Measurements from ENCODE around the gene BTBD17.

DNA sequence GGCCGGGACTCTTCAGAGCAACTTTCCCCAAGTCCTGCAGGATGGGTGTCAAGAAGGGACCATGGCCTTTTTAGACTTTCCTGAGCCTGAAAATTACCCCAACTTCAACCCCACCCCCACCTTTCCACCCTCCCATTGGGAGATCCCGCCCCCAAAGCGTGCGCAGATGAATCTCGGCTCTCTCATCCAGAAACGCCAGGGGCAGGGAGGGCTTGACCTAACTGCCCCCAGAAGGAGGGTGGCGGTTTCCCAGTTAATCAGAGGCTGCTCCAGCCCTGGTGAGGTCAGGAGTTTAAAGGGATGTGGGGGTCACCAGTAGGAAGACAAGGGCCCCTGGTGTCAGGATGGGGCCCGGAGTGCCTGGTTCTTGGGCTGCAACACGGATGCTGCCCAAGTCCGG, 35.2 kb downstream of the BTBD17 start:
- TF ChIP-seq SIRT6 (IDR thresholded peaks at IDR 0.05; ENCODE audit: low read length) (no peak), TBP (IDR thresholded peaks at IDR 0.05; ENCODE audit: low read depth, low read length) (no peak), CREB1 (IDR thresholded peaks at IDR 0.05) (no peak), CBX5 (IDR thresholded peaks at IDR 0.05; ENCODE audit: low read depth, low read length) (no peak), EZH2 (IDR thresholded peaks at IDR 0.05; ENCODE audit: low read depth, low read length, severe bottlenecking) (no peak), RXRA (IDR thresholded peaks at IDR 0.05; ENCODE audit: insufficient read depth, low read depth, low read length) (no peak), POLR2A (IDR thresholded peaks at IDR 0.05; ENCODE audit: control extremely low read depth in 1 of 2, low read depth in 2 of 2, low read length in 2 of 2) (no peak), YY1 (IDR thresholded peaks at IDR 0.05; ENCODE audit: low read depth, low read length) (no peak)
- TF ChIP-seq, protein P1, sequence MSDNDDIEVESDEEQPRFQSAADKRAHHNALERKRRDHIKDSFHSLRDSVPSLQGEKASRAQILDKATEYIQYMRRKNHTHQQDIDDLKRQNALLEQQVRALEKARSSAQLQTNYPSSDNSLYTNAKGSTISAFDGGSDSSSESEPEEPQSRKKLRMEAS (IDR thresholded peaks at IDR 0.05) = no peak
- TF ChIP-seq, protein P2, sequence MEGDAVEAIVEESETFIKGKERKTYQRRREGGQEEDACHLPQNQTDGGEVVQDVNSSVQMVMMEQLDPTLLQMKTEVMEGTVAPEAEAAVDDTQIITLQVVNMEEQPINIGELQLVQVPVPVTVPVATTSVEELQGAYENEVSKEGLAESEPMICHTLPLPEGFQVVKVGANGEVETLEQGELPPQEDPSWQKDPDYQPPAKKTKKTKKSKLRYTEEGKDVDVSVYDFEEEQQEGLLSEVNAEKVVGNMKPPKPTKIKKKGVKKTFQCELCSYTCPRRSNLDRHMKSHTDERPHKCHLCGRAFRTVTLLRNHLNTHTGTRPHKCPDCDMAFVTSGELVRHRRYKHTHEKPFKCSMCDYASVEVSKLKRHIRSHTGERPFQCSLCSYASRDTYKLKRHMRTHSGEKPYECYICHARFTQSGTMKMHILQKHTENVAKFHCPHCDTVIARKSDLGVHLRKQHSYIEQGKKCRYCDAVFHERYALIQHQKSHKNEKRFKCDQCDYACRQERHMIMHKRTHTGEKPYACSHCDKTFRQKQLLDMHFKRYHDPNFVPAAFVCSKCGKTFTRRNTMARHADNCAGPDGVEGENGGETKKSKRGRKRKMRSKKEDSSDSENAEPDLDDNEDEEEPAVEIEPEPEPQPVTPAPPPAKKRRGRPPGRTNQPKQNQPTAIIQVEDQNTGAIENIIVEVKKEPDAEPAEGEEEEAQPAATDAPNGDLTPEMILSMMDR (IDR thresholded peaks at IDR 0.05; ENCODE audit: control extremely low read depth in 1 of 3, insufficient read depth in 1 of 3, low read depth in 1 of 3, low read length in 3 of 3) = no peak
- TF ChIP-seq, protein P3, sequence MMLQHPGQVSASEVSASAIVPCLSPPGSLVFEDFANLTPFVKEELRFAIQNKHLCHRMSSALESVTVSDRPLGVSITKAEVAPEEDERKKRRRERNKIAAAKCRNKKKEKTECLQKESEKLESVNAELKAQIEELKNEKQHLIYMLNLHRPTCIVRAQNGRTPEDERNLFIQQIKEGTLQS (IDR thresholded peaks at IDR 0.05; ENCODE audit: insufficient read depth, low read depth, low read length) = no peak
